Natural killer cell (primary cell): Measurements from ENCODE around the gene RBMY1J. TPM values are rescaled to one million over a fixed set of nuclear protein-coding genes. Genes with fewer than 3 reads are reported as not detected.
"Not testable (repeated sequence)": the region's sequence is repeated elsewhere in the genome, so short reads cannot be mapped to it uniquely, and the experiment has no call there.

ENCODE experiments used
- ATAC-seq, 3 donors: fragments of 150-1000 bp in 2 of 3; fragments of 200-7000 bp in 1 of 3; cut with Tn5 transposase; 1 replicate in 1 of 3; 2 replicates in 2 of 3; pipeline ENCODE4 v1.10.0; 2021; ENCODE audit warnings: mild to moderate bottlenecking in 2 of 3, moderate library complexity in 2 of 3
- DNase-seq, 2 donors: peaks; one replicate each; pipeline versions ENCODE4 v3.0.0 to v3.0.0-alpha.2; 2013 to 2021; ENCODE audit warnings: mixed read lengths in 1 of 2
- H3K27ac ChIP-seq: one replicate; pipeline ENCODE4 v1.5.1; 2013; ENCODE audit warnings: mild to moderate bottlenecking, low read length
- H3K27me3 ChIP-seq: one replicate; pipeline ENCODE4 v1.6.1; 2013; ENCODE audit warnings: low read length; ENCODE audit not compliant: control insufficient read depth, insufficient read depth
- H3K36me3 ChIP-seq: one replicate; pipeline ENCODE4 v1.6.1; 2013; ENCODE audit warnings: low read length; ENCODE audit not compliant: control insufficient read depth, insufficient read depth
- H3K4me1 ChIP-seq: one replicate; pipeline ENCODE4 v1.6.1; 2013; ENCODE audit warnings: low read length; ENCODE audit not compliant: control insufficient read depth, insufficient read depth
- H3K4me3 ChIP-seq: one replicate; pipeline ENCODE4 v1.5.1; 2013; ENCODE audit warnings: low read length
- H3K9me3 ChIP-seq: one replicate; pipeline ENCODE4 v1.6.1; 2013; ENCODE audit warnings: low read length; ENCODE audit not compliant: control insufficient read depth, insufficient read depth
- H3K27ac Mint-ChIP-seq, 2 donors: one replicate each; pipeline ENCODE4 v1.8.0; 2022; ENCODE audit warnings: mild to moderate bottlenecking in 2 of 2, mixed read lengths in 2 of 2, moderate library complexity in 1 of 2
- H3K27me3 Mint-ChIP-seq, 2 donors: one replicate each; pipeline ENCODE4 v1.8.0; 2022; ENCODE audit warnings: low read depth in 2 of 2, mixed read lengths in 2 of 2
- H3K36me3 Mint-ChIP-seq: one replicate; pipeline ENCODE4 v1.8.0; 2022; ENCODE audit warnings: mixed read lengths
- H3K4me1 Mint-ChIP-seq, 2 donors: one replicate each; pipeline ENCODE4 v1.8.0; 2022; ENCODE audit warnings: mixed read lengths in 2 of 2
- H3K4me3 Mint-ChIP-seq: one replicate; pipeline ENCODE4 v1.8.0; 2022; ENCODE audit warnings: mild to moderate bottlenecking, moderate library complexity, mixed read lengths
- H3K9me3 Mint-ChIP-seq, 2 donors: one replicate each; pipeline ENCODE4 v1.8.0; 2022; ENCODE audit warnings: mixed read lengths in 2 of 2
- WGBS: methylation state at CpG from one replicate; pipeline ENCODE4 v1.1.7; 2013; ENCODE audit warnings: missing lambda C conversion rate; ENCODE audit not compliant: insufficient coverage; 5-methylcytosine and 5-hydroxymethylcytosine counted together
- intact Hi-C: fragments of 100-400 bp; cut with micrococcal nuclease; formaldehyde crosslinking; loops from one replicate; pipeline ENCODE4 v1.14.2; 2022
- total RNA-seq, 4 donors: library from RNA; stranded (reverse); fragments of 120-200 nt in 1 of 4; gene quantifications; one replicate each; pipeline versions ENCODE4 v1.2.3 to v1.2.4, GENCODE V29; 2013 to 2022
- TF ChIP-seq, protein P1 (sequence below): fragments of 200-600 bp; IDR thresholded peaks from one replicate; pipeline ENCODE4 v1.8.0; 2022; ENCODE audit warnings: antibody characterized with exemption

The RBMY1J gene
- not detected for total RNA-seq
- total RNA-seq (2013): not detected

DNA sequence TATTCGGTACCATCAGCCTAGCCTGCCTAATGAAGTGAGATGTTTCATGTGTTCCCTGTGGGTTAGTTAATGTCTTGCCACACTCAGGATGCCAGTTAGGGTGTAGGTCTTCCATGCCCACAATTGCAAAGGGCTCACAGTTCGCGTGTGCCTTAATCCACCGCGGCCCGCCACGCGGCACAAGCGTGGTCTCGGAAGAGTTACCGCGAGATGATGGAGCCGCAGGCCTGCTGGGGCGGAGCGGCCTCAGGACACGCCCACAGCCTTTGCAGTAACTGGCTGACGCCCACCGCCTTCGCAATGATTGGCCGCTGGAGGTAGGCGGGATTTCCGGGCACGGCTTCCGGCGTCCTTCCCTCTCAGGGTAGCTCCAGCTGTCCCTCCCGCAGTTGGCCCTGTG lies at the start of gene RBMY1J:
Gene RBMY1J, plus strand, starts transcription at position 301 of the 400 bp plus-strand sequence. CDS start 2,038 bp downstream, outside the sequence.
- not testable (repeated sequence) for H3K4me3 ChIP-seq, DNase-seq
- no CpG with 5 or more reads among the region's 26 CpGs for WGBS

GRCh38 chrY:22367416-22367815 lies 35.8 kb upstream of the RBMY1J start:
- no peaks in the 10 kb centered on the region for H3K27me3 ChIP-seq
- no peak for DNase-seq
- Mint-ChIP-seq H3K27me3 (no peaks in the 10 kb centered on the region), H3K9me3 (no peaks in the 10 kb centered on the region), H3K4me3 (no peak overlapping the region), H3K27ac (no peak overlapping the region), H3K4me1 (no peaks in the 10 kb centered on the region), H3K36me3 (no peaks in the 10 kb centered on the region)
- no peak overlapping the region for H3K27ac ChIP-seq
- no peaks in the 10 kb centered on the region for H3K36me3 ChIP-seq
- intact Hi-C loops: no loop called here
- ATAC-seq: no peak
- H3K9me3 ChIP-seq: no peaks in the 10 kb centered on the region
- TF ChIP-seq, protein P1, sequence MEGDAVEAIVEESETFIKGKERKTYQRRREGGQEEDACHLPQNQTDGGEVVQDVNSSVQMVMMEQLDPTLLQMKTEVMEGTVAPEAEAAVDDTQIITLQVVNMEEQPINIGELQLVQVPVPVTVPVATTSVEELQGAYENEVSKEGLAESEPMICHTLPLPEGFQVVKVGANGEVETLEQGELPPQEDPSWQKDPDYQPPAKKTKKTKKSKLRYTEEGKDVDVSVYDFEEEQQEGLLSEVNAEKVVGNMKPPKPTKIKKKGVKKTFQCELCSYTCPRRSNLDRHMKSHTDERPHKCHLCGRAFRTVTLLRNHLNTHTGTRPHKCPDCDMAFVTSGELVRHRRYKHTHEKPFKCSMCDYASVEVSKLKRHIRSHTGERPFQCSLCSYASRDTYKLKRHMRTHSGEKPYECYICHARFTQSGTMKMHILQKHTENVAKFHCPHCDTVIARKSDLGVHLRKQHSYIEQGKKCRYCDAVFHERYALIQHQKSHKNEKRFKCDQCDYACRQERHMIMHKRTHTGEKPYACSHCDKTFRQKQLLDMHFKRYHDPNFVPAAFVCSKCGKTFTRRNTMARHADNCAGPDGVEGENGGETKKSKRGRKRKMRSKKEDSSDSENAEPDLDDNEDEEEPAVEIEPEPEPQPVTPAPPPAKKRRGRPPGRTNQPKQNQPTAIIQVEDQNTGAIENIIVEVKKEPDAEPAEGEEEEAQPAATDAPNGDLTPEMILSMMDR: no peak
- 88% methylated on average over 14 of the region's 14 CpGs for WGBS
- no peak overlapping the region for H3K4me3 ChIP-seq
- no peaks in the 10 kb centered on the region for H3K4me1 ChIP-seq

More for the DNA sequence above, at the start of gene RBMY1J:
- H3K36me3 ChIP-seq, H3K4me3 Mint-ChIP-seq, H3K27ac Mint-ChIP-seq, H3K27me3 ChIP-seq, intact Hi-C loops, H3K27ac ChIP-seq, H3K9me3 Mint-ChIP-seq, H3K27me3 Mint-ChIP-seq, H3K36me3 Mint-ChIP-seq, H3K9me3 ChIP-seq, H3K4me1 ChIP-seq, ATAC-seq, H3K4me1 Mint-ChIP-seq: not testable (repeated sequence)

- ATAC-seq: no peak
- DNase-seq: no peak
- no peaks in the 10 kb centered on the region for H3K27me3 Mint-ChIP-seq
- Histone ChIP-seq H3K27me3 (no peaks in the 10 kb centered on the region), H3K27ac (no peak overlapping the region), H3K4me1 (no peaks in the 10 kb centered on the region), H3K9me3 (no peaks in the 10 kb centered on the region), H3K4me3 (no peak overlapping the region), H3K36me3 (no peaks in the 10 kb centered on the region)
- H3K36me3 Mint-ChIP-seq: no peaks in the 10 kb centered on the region
- H3K9me3 Mint-ChIP-seq: peaks cover 0 to 7% of the 10 kb centered on the region in 2 donors
- no peaks in the 10 kb centered on the region for H3K4me1 Mint-ChIP-seq
- TF ChIP-seq, protein P1: no peak
- H3K27ac Mint-ChIP-seq: no peak overlapping the region
- H3K4me3 Mint-ChIP-seq: no peak overlapping the region
- intact Hi-C loops: no loop called here
Observed at GRCh38 chrY:22370623-22371022, 32.6 kb upstream of the RBMY1J start.

DNA sequence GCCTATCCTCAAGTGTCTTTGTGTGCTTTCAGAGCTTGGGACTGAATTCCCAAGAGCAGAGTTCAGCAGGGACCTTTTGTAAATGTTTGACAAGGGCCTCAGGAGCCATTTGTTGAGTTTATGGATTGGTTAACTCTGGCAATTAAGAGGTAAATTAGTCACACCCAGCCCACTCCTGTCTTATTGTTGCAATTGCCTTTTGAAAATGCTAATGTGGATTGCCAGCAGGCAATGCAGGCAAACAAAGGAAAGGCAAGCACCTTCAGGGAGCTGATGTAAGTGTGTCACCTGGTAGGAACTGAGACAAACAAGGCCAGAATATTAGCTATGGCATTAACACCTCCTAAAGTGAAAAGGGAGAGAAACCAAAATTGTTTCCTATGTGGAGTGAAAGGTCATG lies 29.7 kb upstream of the RBMY1J start:
- Histone ChIP-seq H3K27me3 (no peaks in the 10 kb centered on the region), H3K4me3 (no peak overlapping the region), H3K36me3 (no peaks in the 10 kb centered on the region), H3K4me1 (no peaks in the 10 kb centered on the region), H3K9me3 (no peaks in the 10 kb centered on the region), H3K27ac (no peak overlapping the region)
- H3K9me3 Mint-ChIP-seq: peaks cover 0 to 14% of the 10 kb centered on the region in 2 donors
- DNase-seq: no peak
- intact Hi-C loops: no loop called here
- no peaks in the 10 kb centered on the region for H3K36me3 Mint-ChIP-seq
- no peaks in the 10 kb centered on the region for H3K4me1 Mint-ChIP-seq
- no peak overlapping the region for H3K27ac Mint-ChIP-seq
- no peaks in the 10 kb centered on the region for H3K27me3 Mint-ChIP-seq
- TF ChIP-seq, protein P1: no peak
- no peak overlapping the region for H3K4me3 Mint-ChIP-seq
- no peak for ATAC-seq

GRCh38 chrY:22444718-22445396 lies 41.6 kb downstream of the RBMY1J start:
- not testable (repeated sequence) for H3K9me3 Mint-ChIP-seq, ATAC-seq

DNA sequence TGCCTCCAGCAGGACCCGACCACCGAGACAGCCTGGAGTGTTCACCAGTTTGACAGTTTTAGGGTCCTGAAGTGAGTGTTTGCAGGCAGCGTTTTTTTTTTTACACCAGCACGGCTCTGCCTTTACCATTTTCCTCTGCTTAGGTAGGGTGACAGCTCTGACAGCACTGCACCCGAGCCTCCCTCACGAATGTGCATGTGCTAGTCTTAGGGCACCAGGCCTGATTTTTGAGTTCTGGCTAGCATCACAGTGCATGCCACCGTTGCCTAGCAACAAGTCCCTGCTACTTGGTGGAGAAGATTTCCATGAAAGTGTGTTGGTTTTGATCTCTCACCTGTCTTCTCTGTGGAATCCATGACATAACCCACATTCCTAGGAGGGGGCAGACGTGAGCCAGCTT lies 52.3 kb downstream of the RBMY1J start:
- H3K4me3 Mint-ChIP-seq, H3K4me1 Mint-ChIP-seq, DNase-seq, H3K9me3 ChIP-seq, H3K36me3 ChIP-seq, H3K27me3 ChIP-seq, H3K36me3 Mint-ChIP-seq, H3K4me1 ChIP-seq, H3K27ac Mint-ChIP-seq, H3K27ac ChIP-seq, H3K9me3 Mint-ChIP-seq, ATAC-seq, intact Hi-C loops, H3K4me3 ChIP-seq, H3K27me3 Mint-ChIP-seq: not testable (repeated sequence)
- no CpG with 5 or more reads among the region's 8 CpGs for WGBS

More at GRCh38 chrY:22444718-22445396, 41.6 kb downstream of the RBMY1J start:
- H3K4me3 Mint-ChIP-seq, H3K27me3 ChIP-seq, H3K4me1 Mint-ChIP-seq, H3K4me1 ChIP-seq, H3K27ac ChIP-seq, H3K9me3 ChIP-seq, DNase-seq, H3K4me3 ChIP-seq, intact Hi-C loops, H3K36me3 ChIP-seq, H3K27ac Mint-ChIP-seq, H3K27me3 Mint-ChIP-seq, H3K36me3 Mint-ChIP-seq: not testable (repeated sequence)
- WGBS: no CpG with 5 or more reads among the region's 8 CpGs
